ENCODE measurements around the gene LPCAT3. TPM values are rescaled to one million over a fixed set of nuclear protein-coding genes. Genes with fewer than 3 reads are reported as not detected.

Gene LPCAT3
- total and polyA plus RNA-seq, 2 of the 13 experiments (the other 11 are each of a cell fraction or from before 2014, with no cell fraction given): 44.5 to 64.3 TPM

- TF ChIP-seq ZFP91 (CRISPR knock-in tag; IDR thresholded peaks at IDR 0.05; ENCODE audit: borderline replicate concordance) (peak; percentile 29; the same call in 1 of the 2 replicates), KAT8 (CRISPR knock-in tag; IDR thresholded peaks at IDR 0.05) (peak; percentile 62; the same call in 1 of the 2 replicates), STAG1 (CRISPR knock-in tag; IDR thresholded peaks at IDR 0.05) (peak; percentile 38), ARID4A (CRISPR knock-in tag; IDR thresholded peaks at IDR 0.05; ENCODE audit: borderline replicate concordance) (peak; percentile 46; the same call in 1 of the 2 replicates), ZFY (CRISPR knock-in tag; IDR thresholded peaks at IDR 0.05) (peak; percentile 67; the same call in 1 of the 2 replicates), MAFG (CRISPR knock-in tag; IDR thresholded peaks at IDR 0.05) (peak; percentile 93), ZZZ3 (CRISPR knock-in tag; IDR thresholded peaks at IDR 0.05; ENCODE audit: borderline replicate concordance) (no peak; the same call in 1 of the 2 replicates), ZNF724P (CRISPR knock-in tag; IDR thresholded peaks at IDR 0.05; ENCODE audit: borderline replicate concordance) (no peak), HMGXB4 (CRISPR knock-in tag; IDR thresholded peaks at IDR 0.05; ENCODE audit: borderline replicate concordance in 1 of 2, low read depth in 1 of 2) (peak in 1 of 2 experiments; percentile 82), ZNF567 (CRISPR knock-in tag; IDR thresholded peaks at IDR 0.05; ENCODE audit: borderline replicate concordance) (no peak), MAFF (IDR thresholded peaks at IDR 0.05; ENCODE audit: low read depth, low read length) (peak; percentile 84), ZXDC (CRISPR knock-in tag; IDR thresholded peaks at IDR 0.05) (no peak), ZNF691 (CRISPR knock-in tag; IDR thresholded peaks at IDR 0.05; ENCODE audit: borderline replicate concordance, low read depth) (0 out of 2 replicates have a peak, but pooled peaks have one; percentile 31), MEF2D (CRISPR knock-in tag; IDR thresholded peaks at IDR 0.05) (0 out of 2 replicates have a peak, but pooled peaks have one; percentile 49), SIN3A (IDR thresholded peaks at IDR 0.05; ENCODE audit: borderline replicate concordance, low read depth, low read length) (peak; percentile 49; the same call in 1 of the 2 replicates), ZBTB3 (CRISPR knock-in tag; IDR thresholded peaks at IDR 0.05; ENCODE audit: borderline replicate concordance, low read depth) (no peak)
Measured at GRCh38 chr12:6961695-6962284, 56.5 kb downstream of the LPCAT3 start (continued).

Data from HepG2 (cell line).